ENCODE data around the gene TMEM82. TPM values are rescaled to one million over a fixed set of nuclear protein-coding genes. Genes with fewer than 3 reads are reported as not detected.

Gene TMEM82
- total RNA-seq, 1 donor from 2014 or later, result not detected

- peak overlapping the region; percentile 60 for H3K4me3 Mint-ChIP-seq (ENCODE audit: low read depth)
- H3K4me1 Mint-ChIP-seq (ENCODE audit: low read depth), result peaks cover 2% of the 10 kb centered on the region
- DNase-seq (ENCODE audit: low spot score), result no peak
- H3K27me3 Mint-ChIP-seq (ENCODE audit: low read depth), result peaks cover 47% of the 10 kb centered on the region
- intact Hi-C loops (cut with micrococcal nuclease), result no loop called here
- H3K27ac Mint-ChIP-seq, result no peak overlapping the region
- no peaks in the 10 kb centered on the region for H3K36me3 Mint-ChIP-seq (ENCODE audit: low read depth)
- no peaks in the 10 kb centered on the region for H3K9me3 Mint-ChIP-seq
Observed at GRCh38 chr1:15757575-15758342, 15.5 kb downstream of the TMEM82 start.

GRCh38 chr1:15758343-15758931 lies 16.1 kb downstream of the TMEM82 start, which contains the start of gene FBLIM1:
FBLIM1 (plus strand) TSS chr1:15758795; CDS start chr1:15764984, 6,189 bp downstream.
- no peak for DNase-seq (ENCODE audit: low spot score)
- Mint-ChIP-seq H3K27me3 (ENCODE audit: low read depth) (peaks cover 47% of the 10 kb centered on the region), H3K27ac (no peak within 1 kb of the TSS), H3K4me1 (ENCODE audit: low read depth) (peaks cover 2% of the 10 kb centered on the region), H3K9me3 (no peaks in the 10 kb centered on the region), H3K4me3 (ENCODE audit: low read depth) (peak within 1 kb of the TSS; percentile 60), H3K36me3 (ENCODE audit: low read depth) (no peaks in the 10 kb centered on the region)
- intact Hi-C loops (cut with micrococcal nuclease), result no loop called here

- DNase-seq (ENCODE audit: low spot score), result no peak
- Mint-ChIP-seq H3K4me3 (ENCODE audit: low read depth) (no peak overlapping the region), H3K36me3 (ENCODE audit: low read depth) (no peaks in the 10 kb centered on the region)
Observed at GRCh38 chr1:15758953-15759661, 16.8 kb downstream of the TMEM82 start.

GRCh38 chr1:15760520-15761211 lies 18.4 kb downstream of the TMEM82 start:
- H3K27ac Mint-ChIP-seq, result no peak overlapping the region
- no peak for DNase-seq (ENCODE audit: low spot score)
- no peak overlapping the region for H3K4me3 Mint-ChIP-seq (ENCODE audit: low read depth)
- no peaks in the 10 kb centered on the region for H3K9me3 Mint-ChIP-seq
- H3K27me3 Mint-ChIP-seq (ENCODE audit: low read depth), result peaks cover 46% of the 10 kb centered on the region
- no peaks in the 10 kb centered on the region for H3K36me3 Mint-ChIP-seq (ENCODE audit: low read depth)
- H3K4me1 Mint-ChIP-seq (ENCODE audit: low read depth), result peaks cover 2% of the 10 kb centered on the region
- intact Hi-C loops (cut with micrococcal nuclease), result no loop called here

More at GRCh38 chr1:15758953-15759661, 16.8 kb downstream of the TMEM82 start:
- intact Hi-C loops (cut with micrococcal nuclease), result no loop called here
- peaks cover 47% of the 10 kb centered on the region for H3K27me3 Mint-ChIP-seq (ENCODE audit: low read depth)
- no peaks in the 10 kb centered on the region for H3K9me3 Mint-ChIP-seq
- no peak overlapping the region for H3K27ac Mint-ChIP-seq
- peaks cover 2% of the 10 kb centered on the region for H3K4me1 Mint-ChIP-seq (ENCODE audit: low read depth)

GRCh38 chr1:15761366-15762128 lies 19.2 kb downstream of the TMEM82 start:
- Mint-ChIP-seq H3K9me3 (no peaks in the 10 kb centered on the region), H3K36me3 (ENCODE audit: low read depth) (no peaks in the 10 kb centered on the region), H3K27ac (no peak overlapping the region), H3K4me3 (ENCODE audit: low read depth) (no peak overlapping the region), H3K27me3 (ENCODE audit: low read depth) (peaks cover 41% of the 10 kb centered on the region), H3K4me1 (ENCODE audit: low read depth) (peaks cover 2% of the 10 kb centered on the region)
- DNase-seq (ENCODE audit: low spot score), result no peak
- intact Hi-C loops (cut with micrococcal nuclease), result no loop called here

GRCh38 chr1:15762546-15762945 lies 20.2 kb downstream of the TMEM82 start:
- DNase-seq (ENCODE audit: low spot score), result no peak
- Mint-ChIP-seq H3K36me3 (ENCODE audit: low read depth) (no peaks in the 10 kb centered on the region), H3K27ac (no peak overlapping the region), H3K27me3 (ENCODE audit: low read depth) (peaks cover 32% of the 10 kb centered on the region), H3K4me1 (ENCODE audit: low read depth) (peaks cover 2% of the 10 kb centered on the region), H3K4me3 (ENCODE audit: low read depth) (no peak overlapping the region), H3K9me3 (no peaks in the 10 kb centered on the region)
- intact Hi-C loops (cut with micrococcal nuclease), result no loop called here

- Mint-ChIP-seq H3K27ac (no peak overlapping the region), H3K27me3 (ENCODE audit: low read depth) (peaks cover 27% of the 10 kb centered on the region), H3K4me1 (ENCODE audit: low read depth) (peaks cover 2% of the 10 kb centered on the region), H3K9me3 (no peaks in the 10 kb centered on the region), H3K4me3 (ENCODE audit: low read depth) (no peak overlapping the region), H3K36me3 (ENCODE audit: low read depth) (no peaks in the 10 kb centered on the region)
- DNase-seq (ENCODE audit: low spot score), result no peak
- intact Hi-C loops (cut with micrococcal nuclease), result no loop called here
Observed at GRCh38 chr1:15764269-15764764, 22.0 kb downstream of the TMEM82 start.

- no peak overlapping the region for H3K27ac Mint-ChIP-seq
- no peaks in the 10 kb centered on the region for H3K9me3 Mint-ChIP-seq
- intact Hi-C loops (cut with micrococcal nuclease), result no loop called here
- H3K4me1 Mint-ChIP-seq (ENCODE audit: low read depth), result no peaks in the 10 kb centered on the region
- no peak for DNase-seq (ENCODE audit: low spot score)
- peaks cover 22% of the 10 kb centered on the region for H3K27me3 Mint-ChIP-seq (ENCODE audit: low read depth)
- H3K36me3 Mint-ChIP-seq (ENCODE audit: low read depth), result no peaks in the 10 kb centered on the region
- H3K4me3 Mint-ChIP-seq (ENCODE audit: low read depth), result no peak overlapping the region
Observed at GRCh38 chr1:15764890-15765289, 22.6 kb downstream of the TMEM82 start.

GRCh38 chr1:15765495-15766194 lies 23.3 kb downstream of the TMEM82 start:
- H3K4me3 Mint-ChIP-seq (ENCODE audit: low read depth), result no peak overlapping the region
- DNase-seq (ENCODE audit: low spot score), result no peak
- no peaks in the 10 kb centered on the region for H3K36me3 Mint-ChIP-seq (ENCODE audit: low read depth)
- H3K4me1 Mint-ChIP-seq (ENCODE audit: low read depth), result no peaks in the 10 kb centered on the region
- intact Hi-C loops (cut with micrococcal nuclease), result no loop called here
- H3K27ac Mint-ChIP-seq, result no peak overlapping the region
- H3K27me3 Mint-ChIP-seq (ENCODE audit: low read depth), result peaks cover 19% of the 10 kb centered on the region
- no peaks in the 10 kb centered on the region for H3K9me3 Mint-ChIP-seq

GRCh38 chr1:15767941-15768340 lies 25.6 kb downstream of the TMEM82 start:
- no peak overlapping the region for H3K4me3 Mint-ChIP-seq (ENCODE audit: low read depth)
- H3K4me1 Mint-ChIP-seq (ENCODE audit: low read depth), result no peaks in the 10 kb centered on the region
- no peaks in the 10 kb centered on the region for H3K9me3 Mint-ChIP-seq
- H3K27ac Mint-ChIP-seq, result no peak overlapping the region
- intact Hi-C loops (cut with micrococcal nuclease), result no loop called here
- H3K27me3 Mint-ChIP-seq (ENCODE audit: low read depth), result peaks cover 4% of the 10 kb centered on the region
- no peaks in the 10 kb centered on the region for H3K36me3 Mint-ChIP-seq (ENCODE audit: low read depth)
- no peak for DNase-seq (ENCODE audit: low spot score)

- Mint-ChIP-seq H3K27me3 (ENCODE audit: low read depth) (peaks cover 4% of the 10 kb centered on the region), H3K9me3 (no peaks in the 10 kb centered on the region), H3K27ac (no peak overlapping the region), H3K36me3 (ENCODE audit: low read depth) (no peaks in the 10 kb centered on the region), H3K4me3 (ENCODE audit: low read depth) (no peak overlapping the region), H3K4me1 (ENCODE audit: low read depth) (no peaks in the 10 kb centered on the region)
- no peak for DNase-seq (ENCODE audit: low spot score)
- intact Hi-C loops (cut with micrococcal nuclease), result no loop called here
Observed at GRCh38 chr1:15768388-15768787, 26.1 kb downstream of the TMEM82 start.

Data from activated T-helper 2 cell treated with anti-CD3 and anti-CD28 coated beads, Interferon-gamma antibody, Interleukin-2, Interleukin-4, amounts not matched to agents 10 μg/mL and 5 μg/mL and 100 μg/mL, durations not matched to agents 14 hours and 24 hours and 36 hours (primary cell).